Thyroid gland (tissue), 4 donors: ENCODE results near the gene PPP1R12B.
"Not testable (repeated sequence)": the region's sequence is repeated elsewhere in the genome, so short reads cannot be mapped to it uniquely, and the experiment has no call there.

ENCODE experiments used
- POLR2A ChIP-seq, 2 donors: fragments of 450-650 bp; IDR thresholded peaks; one replicate each; pipeline ENCODE4 v1.6.1; 2017; ENCODE audit warnings: antibody characterized with exemption in 2 of 2, mild to moderate bottlenecking in 2 of 2, moderate library complexity in 1 of 2
- TF ChIP-seq, protein P1 (sequence below), 6 experiments: fragments of 200-600 bp in 3 of 6; fragments of 450-650 bp in 3 of 6; sonication (generic) in 3 of 6; IDR thresholded peaks; one replicate each; pipeline ENCODE4 v1.5.1; 2016 to 2019; ENCODE audit warnings: antibody characterized with exemption in 6 of 6, mild to moderate bottlenecking in 2 of 6, inconsistent platforms in 1 of 6, moderate library complexity in 1 of 6

- TF ChIP-seq, protein P1, sequence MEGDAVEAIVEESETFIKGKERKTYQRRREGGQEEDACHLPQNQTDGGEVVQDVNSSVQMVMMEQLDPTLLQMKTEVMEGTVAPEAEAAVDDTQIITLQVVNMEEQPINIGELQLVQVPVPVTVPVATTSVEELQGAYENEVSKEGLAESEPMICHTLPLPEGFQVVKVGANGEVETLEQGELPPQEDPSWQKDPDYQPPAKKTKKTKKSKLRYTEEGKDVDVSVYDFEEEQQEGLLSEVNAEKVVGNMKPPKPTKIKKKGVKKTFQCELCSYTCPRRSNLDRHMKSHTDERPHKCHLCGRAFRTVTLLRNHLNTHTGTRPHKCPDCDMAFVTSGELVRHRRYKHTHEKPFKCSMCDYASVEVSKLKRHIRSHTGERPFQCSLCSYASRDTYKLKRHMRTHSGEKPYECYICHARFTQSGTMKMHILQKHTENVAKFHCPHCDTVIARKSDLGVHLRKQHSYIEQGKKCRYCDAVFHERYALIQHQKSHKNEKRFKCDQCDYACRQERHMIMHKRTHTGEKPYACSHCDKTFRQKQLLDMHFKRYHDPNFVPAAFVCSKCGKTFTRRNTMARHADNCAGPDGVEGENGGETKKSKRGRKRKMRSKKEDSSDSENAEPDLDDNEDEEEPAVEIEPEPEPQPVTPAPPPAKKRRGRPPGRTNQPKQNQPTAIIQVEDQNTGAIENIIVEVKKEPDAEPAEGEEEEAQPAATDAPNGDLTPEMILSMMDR (IDR thresholded peaks at IDR 0.05): not testable (repeated sequence)
- not testable (repeated sequence) for TF ChIP-seq POLR2A (IDR thresholded peaks at IDR 0.05)
These were observed 111.1 kb downstream of the PPP1R12B start for GRCh38 chr1:202459470-202460142.
